Kidney capillary endothelial cell (primary cell): Measurements from ENCODE around the gene ZSWIM5.
"Not testable (repeated sequence)": the region's sequence is repeated elsewhere in the genome, so short reads cannot be mapped to it uniquely, and the experiment has no call there.

ENCODE experiments used
- DNase-seq: peaks from one replicate; pipeline ENCODE4 v3.0.0-alpha.2; 2018; ENCODE audit warnings: low spot score

Gene ZSWIM5

DNA sequence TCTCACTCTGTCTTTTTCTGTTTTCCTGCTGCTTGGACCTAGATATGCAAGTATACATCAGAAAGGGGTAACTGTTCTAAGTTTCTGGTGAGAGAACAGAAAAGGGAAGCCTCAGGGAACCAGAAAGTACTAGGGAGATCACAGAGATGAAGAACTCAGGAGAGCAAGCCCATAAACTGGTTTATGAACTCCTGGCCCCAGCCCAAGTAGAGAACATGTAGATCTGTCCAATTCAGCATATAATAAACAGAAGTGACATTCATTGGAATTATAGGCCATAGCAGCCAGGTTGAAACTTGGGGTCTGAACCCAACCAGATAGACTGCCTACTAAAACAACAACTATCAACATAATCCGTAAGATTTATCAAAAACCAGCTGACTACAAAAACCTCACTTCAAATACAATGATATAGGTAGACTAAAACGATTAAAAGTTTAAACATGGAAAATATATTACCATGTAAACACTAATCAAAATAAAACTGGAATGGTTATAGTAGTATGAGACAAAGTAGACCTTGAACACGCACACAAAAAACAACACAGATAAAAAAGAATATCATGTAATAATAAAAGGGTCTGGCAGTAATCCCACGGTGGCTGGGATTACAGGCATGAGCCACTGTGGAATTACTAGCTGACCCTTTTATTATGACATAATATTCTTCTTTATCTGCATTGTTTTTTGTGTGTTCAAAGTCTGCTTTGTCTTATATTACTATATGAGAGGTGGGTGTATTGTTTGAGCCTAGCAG is 65.0 kb downstream of the ZSWIM5 start:
- no peak for DNase-seq

DNA sequence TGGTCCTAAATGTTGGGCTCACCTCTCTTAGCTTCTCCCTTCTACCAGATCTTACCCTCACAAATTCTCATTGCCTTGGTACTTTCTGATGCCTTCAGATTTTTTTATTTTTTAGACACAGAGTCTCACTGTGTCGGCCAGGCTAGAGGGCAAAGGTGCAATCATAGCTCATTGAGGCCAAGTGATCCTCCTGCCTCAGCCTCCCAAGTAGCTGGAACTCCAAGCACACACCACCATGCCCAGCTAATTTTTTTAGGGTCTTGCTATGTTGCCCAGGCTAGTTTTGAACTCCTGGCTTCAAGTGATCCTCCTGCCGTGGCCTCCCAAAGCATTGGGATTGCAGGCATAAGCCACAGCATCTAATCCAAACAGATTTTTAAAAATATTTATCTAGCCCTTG is 69.4 kb downstream of the ZSWIM5 start:
- DNase-seq = no peak

DNA sequence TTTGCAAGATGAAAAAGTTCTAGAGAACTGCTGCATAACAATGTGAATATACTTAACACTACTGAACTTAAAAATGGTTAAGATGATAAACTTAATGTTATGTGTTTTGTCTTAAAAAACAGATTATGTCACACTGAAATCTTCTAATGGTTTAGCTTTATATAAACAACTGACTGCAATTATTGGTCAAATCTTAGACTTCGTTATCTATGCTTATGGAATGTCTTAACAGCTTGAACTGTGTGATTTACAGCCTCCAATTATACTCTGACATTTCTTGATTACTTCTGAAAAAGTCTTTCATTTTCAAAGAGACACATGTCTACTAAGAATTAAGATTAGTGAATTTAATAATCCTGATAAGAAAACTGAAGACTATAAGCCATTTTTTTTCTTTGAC is 71.1 kb downstream of the ZSWIM5 start:
- no peak for DNase-seq

DNA sequence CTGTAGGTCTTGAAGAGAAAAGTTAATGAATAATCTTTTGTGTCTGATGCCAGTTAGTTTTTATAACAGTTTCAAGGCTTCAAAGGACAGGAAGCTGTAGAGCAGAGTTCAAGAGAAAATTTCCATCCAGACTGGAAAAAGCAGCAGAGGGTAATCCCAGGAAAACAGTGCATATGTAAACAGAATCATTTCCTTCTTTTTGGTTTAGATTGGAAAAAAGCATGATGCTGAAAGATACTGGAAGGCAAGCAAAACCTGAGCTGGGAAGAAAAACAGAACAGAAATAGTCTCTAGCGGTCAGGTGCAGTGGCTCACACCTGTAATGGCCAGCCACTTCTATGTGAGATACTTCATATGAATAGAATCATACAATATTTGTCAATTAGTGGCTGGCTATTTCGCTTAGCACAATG is 71.9 kb downstream of the ZSWIM5 start:
- DNase-seq = no peak

- not testable (repeated sequence) for DNase-seq
Observed at GRCh38 chr1:45132719-45133118, 73.7 kb downstream of the ZSWIM5 start.

- no peak for DNase-seq
Observed at GRCh38 chr1:45123358-45123757, 83.0 kb downstream of the ZSWIM5 start.

- no peak for DNase-seq
Observed at GRCh38 chr1:45122724-45123123, 83.7 kb downstream of the ZSWIM5 start.

DNA sequence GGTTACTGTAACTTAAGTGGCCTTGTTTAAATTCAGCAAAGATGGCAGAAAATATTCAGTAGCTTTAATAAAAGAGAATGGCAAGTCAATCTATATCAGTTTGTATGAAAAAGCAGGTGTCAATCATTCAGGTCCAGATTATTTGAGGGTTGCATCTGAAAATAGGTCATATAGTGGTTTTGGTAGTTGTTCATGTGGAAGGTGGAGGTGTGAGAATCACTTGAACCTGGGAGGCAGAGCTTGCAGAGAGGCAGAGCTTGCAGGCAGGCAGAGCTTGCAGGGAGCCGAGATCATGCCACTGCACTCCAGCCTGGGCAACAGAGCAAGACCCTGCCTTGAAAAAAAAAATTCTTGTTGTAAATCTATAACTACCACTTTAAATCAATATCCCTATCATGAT is 88.6 kb downstream of the ZSWIM5 start:
- DNase-seq = no peak

DNA sequence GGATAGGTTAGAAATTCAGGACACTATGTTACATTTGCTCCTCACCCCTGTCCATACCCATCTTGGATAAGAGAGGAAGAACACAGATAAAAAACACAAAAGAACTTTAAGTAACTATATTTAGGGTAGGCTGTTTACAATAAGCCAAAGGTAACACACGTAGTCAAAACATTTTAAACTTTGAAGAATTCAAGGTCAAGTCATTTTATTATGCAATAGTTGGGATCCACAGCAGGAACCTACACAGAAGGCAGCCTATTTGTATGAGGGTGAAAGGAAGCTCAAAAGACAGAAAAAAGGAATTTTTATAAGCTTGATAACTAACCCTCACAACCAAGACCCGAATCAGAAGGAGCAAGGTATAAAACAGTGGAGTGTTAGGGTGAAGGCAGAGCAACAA is 89.6 kb downstream of the ZSWIM5 start:
- DNase-seq = no peak

DNA sequence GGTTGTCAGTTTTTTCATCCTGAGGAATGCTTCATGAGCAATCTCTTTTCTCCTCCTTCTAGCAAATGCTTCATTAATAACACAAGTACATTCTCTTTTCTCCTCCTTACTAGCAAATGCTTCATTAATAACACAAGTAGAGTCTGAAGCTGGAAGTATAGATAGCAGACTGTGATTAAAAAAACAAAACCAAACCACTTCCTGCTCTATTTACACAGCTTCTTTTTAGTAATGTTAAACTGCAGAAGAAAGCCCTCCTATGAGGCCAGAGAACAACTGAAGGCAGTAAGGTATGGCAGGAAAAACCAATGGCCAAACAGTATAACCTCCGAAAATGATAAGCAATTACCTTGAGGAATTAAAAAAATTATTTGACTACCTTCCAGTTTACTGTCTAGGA is 90.1 kb downstream of the ZSWIM5 start:
- DNase-seq = no peak

DNA sequence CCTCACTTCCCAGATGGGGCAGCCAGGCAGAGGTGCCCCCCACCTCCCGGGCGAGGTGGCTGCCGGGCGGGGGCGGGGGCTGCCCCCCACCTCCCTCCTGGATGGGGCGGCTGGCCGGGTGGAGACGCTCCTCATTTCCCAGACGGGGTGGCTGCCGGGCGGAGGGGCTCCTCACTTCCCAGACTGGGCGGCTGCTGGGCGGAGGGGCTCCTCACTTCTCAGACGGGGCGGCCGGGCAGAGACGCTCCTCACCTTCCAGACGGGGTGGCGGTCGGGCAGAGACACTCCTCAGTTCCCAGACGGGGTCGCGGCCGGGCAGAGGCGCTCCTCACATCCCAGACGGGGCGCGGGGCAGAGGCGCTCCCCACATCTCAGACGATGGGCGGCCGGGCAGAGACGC is 91.2 kb downstream of the ZSWIM5 start:
- not testable (repeated sequence) for DNase-seq

- DNase-seq = no peak
Observed at GRCh38 chr1:45112661-45113060, 93.7 kb downstream of the ZSWIM5 start.

DNA sequence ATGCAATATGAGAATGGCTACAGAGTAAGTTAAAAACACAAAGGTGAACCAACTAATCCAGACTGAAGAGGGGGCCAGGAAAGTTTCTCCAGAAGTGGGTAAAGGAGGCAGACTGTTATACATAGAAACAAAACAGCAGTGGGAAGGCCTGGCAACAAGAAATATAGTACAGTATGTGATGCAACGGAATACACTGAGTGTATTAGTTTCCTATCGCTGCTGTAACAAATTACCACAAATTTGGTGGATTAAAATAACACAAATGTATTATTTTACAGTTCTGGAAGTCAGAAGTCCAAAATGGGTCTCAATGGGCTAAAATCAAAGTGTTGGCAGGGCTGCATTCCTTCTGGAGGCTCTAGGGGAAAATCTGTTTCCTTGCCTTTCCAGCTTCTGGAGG is 95.2 kb downstream of the ZSWIM5 start:
- no peak for DNase-seq

DNA sequence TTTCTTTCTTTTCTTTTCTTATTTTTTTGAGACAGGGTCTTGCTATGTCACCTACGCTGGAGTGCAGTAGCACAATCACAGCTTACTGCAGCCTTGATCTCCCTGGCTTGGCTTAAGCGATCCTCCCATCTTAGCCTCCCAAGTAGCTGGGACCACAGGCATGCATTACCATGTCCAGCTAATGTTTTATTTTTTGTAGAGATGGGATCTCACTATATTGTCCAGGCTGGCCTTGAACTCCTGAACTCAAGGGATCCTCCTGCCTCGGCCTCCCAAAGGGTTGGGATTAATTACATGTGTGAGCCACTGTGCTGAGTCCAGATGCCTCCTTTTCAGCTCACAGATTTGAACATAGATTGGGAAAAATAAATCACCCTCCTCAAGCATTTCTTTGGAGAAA is 98.6 kb downstream of the ZSWIM5 start:
- no peak for DNase-seq

DNA sequence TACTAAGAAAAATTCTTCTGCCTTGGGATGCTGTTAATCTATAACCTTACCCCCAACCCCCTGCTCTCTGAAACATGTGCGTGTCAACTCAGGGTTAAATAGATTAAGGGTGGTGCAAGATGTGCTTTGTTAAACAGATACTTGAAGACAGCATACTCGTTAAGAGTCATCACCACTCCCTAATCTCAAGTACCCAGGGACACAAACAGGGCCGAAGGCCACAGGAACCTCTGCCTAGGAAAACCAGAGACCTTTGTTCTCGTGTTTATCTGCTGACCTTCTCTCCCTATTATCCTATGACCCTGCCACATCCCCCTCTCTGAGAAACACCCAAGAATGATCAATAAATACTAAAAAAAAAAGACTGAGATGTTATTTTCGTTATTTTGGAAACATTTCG is 99.5 kb downstream of the ZSWIM5 start:
- DNase-seq = not testable (repeated sequence)

- DNase-seq = not testable (repeated sequence)
Observed at GRCh38 chr1:45106156-45106545, 100.3 kb downstream of the ZSWIM5 start.

DNA sequence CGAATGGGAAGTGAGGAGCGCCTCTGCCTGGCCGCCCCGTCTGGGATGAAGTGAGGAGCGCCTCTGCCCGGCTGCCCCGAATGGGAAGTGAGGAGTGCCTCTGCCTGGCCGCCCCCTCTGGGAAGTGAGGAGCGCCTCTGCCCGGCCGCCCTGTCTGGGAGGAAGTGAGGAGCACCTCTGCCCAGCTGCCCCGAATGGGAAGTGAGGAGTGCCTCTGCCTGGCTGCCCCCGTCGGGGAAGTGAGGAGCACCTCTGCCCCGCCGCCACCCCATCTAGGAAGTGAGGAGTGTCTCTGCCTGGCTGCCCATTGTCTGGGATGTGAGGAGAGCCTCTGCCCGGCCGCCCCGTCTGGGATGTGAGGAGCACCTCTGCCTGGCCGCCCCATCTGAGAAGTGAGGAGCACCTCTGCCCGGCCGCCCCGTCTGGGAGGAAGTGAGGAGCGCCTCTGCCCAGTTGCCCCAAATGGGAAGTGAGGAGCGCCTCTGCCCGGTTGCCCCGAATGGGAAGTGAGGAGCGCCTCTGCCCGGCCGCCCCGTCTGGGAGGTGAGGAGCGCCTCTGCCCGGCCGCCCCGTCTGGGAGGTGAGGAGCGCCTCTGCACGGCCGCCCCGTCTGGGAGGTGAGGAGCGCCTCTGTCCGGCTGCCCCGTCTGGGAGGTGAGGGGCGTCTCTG is 100.8 kb downstream of the ZSWIM5 start:
- not testable (repeated sequence) for DNase-seq

DNA sequence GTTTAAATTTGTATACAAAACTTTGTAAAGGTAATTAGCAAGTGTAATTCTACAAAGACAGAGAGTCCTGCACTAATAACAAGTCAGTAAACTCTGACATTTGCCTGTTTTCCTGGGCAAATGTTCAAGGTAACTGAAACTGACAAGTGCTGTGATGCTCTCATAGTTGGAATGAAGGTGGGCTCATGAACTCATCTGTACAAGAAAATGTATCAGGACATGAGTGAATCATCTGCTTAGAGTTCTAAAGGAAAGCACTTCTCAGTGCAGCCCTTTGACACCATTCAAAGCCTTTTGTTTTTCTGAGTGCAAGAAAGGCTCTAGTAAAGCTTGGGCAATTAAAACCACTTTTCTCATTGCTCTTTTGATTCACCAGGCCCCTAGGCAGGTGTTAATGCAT is 102.9 kb downstream of the ZSWIM5 start:
- DNase-seq = no peak

GRCh38 chr1:45101947-45102346 is 104.5 kb downstream of the ZSWIM5 start:
- no peak for DNase-seq

GRCh38 chr1:45101528-45101927 is 104.9 kb downstream of the ZSWIM5 start:
- DNase-seq = not testable (repeated sequence)

GRCh38 chr1:45097944-45098343 is 108.5 kb downstream of the ZSWIM5 start:
- no peak for DNase-seq

DNA sequence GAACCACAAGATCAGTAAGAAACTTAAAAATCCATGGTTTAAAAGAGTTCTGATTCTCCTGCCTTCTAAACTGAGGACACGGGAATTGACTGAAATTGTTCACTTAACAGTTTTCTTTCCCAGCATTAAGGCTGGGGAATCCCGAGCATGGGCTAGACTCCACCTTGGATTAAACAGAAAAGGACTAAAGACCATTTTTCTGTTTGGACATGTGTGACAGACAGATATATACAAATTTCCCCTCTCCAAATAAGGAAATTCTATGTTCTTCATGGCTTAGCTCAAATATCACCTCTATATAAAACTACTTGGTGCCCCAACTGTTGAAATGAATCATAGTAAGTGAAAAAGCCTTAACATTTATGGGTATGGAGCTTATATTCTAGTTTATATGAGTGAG is 109.3 kb downstream of the ZSWIM5 start:
- no peak for DNase-seq

- DNase-seq = no peak
Observed at GRCh38 chr1:45095450-45095849, 111.0 kb downstream of the ZSWIM5 start.

GRCh38 chr1:45094371-45094770 is 112.0 kb downstream of the ZSWIM5 start:
- not testable (repeated sequence) for DNase-seq
